Fibroblast of skin of abdomen (primary cell): ENCODE measurements around the gene GNA12.

Experiments
- DNase-seq: peaks from one replicate; pipeline ENCODE4 v3.0.0-alpha.2; 2013

The GNA12 gene

GRCh38 chr7:2814946-2815874, 28.9 kb downstream of the GNA12 start:
- no peak for DNase-seq

- no peak for DNase-seq
Observed at GRCh38 chr7:2814186-2814945, 29.7 kb downstream of the GNA12 start.

GRCh38 chr7:2813350-2814185, 30.5 kb downstream of the GNA12 start:
- no peak for DNase-seq

GRCh38 chr7:2812831-2813230, 31.3 kb downstream of the GNA12 start:
- DNase-seq: no peak

- no peak for DNase-seq
Observed at GRCh38 chr7:2812114-2812487, 32.0 kb downstream of the GNA12 start.

GRCh38 chr7:2811476-2812113, 32.5 kb downstream of the GNA12 start:
- DNase-seq: no peak

GRCh38 chr7:2810682-2811415, 33.3 kb downstream of the GNA12 start:
- DNase-seq: no peak

GRCh38 chr7:2809903-2810625, 34.0 kb downstream of the GNA12 start:
- DNase-seq: no peak

- DNase-seq: no peak
Observed at GRCh38 chr7:2808891-2809665, 35.0 kb downstream of the GNA12 start.

- peak; percentile 53 for DNase-seq
Observed at GRCh38 chr7:2807845-2808772, 36.0 kb downstream of the GNA12 start.

GRCh38 chr7:2807460-2807844, 36.7 kb downstream of the GNA12 start:
- no peak for DNase-seq

- no peak for DNase-seq
Observed at GRCh38 chr7:2806571-2806970, 37.5 kb downstream of the GNA12 start.

- DNase-seq: no peak
Observed at GRCh38 chr7:2805213-2805944, 38.7 kb downstream of the GNA12 start.

GRCh38 chr7:2804227-2804763, 39.8 kb downstream of the GNA12 start:
- DNase-seq: no peak

GRCh38 chr7:2803755-2804154, 40.4 kb downstream of the GNA12 start:
- no peak for DNase-seq

- DNase-seq: no peak
Observed at GRCh38 chr7:2803342-2803692, 40.8 kb downstream of the GNA12 start.

- peak; percentile 37 for DNase-seq
Observed at GRCh38 chr7:2802504-2803341, 41.4 kb downstream of the GNA12 start.
